B cell (primary cell): ENCODE data around the gene PERCC1. TPM values are rescaled to one million over a fixed set of nuclear protein-coding genes. Genes with fewer than 3 reads are reported as not detected.

Source experiments
- ATAC-seq: fragments of 200-7000 bp; cut with Tn5 transposase; one replicate; pipeline ENCODE4 v1.10.0; 2021; ENCODE audit warnings: low read depth, mild to moderate bottlenecking, moderate number of reproducible peaks, moderate library complexity
- CTCF ChIA-PET: fragments of 350-600 bp; sonication (Branson Sonifier 250); formaldehyde crosslinking; loops from one replicate; lab custom pipeline; 2021; ENCODE audit warnings: antibody characterized with exemption, inconsistent platforms; lab: Charles Lee
- POLR2A ChIA-PET: fragments of 350-600 bp; sonication (Branson Sonifier 250); formaldehyde crosslinking; loops from one replicate; lab custom pipeline; 2021; ENCODE audit warnings: antibody characterized with exemption; lab: Charles Lee
- DNase-seq: peaks from one replicate; pipeline ENCODE4 v3.0.0; 2013
- H2AFZ ChIP-seq: 2 replicates; pipeline ENCODE4 v1.6.1; 2012; ENCODE audit warnings: mild to moderate bottlenecking, low read depth, low read length; ENCODE audit not compliant: insufficient read depth, poor library complexity, severe bottlenecking
- H3K27ac ChIP-seq, 2 donors: 1 replicate in 1 of 2; 2 replicates in 1 of 2; pipeline ENCODE4 v1.5.1; 2012 to 2013; ENCODE audit warnings: low read length in 2 of 2, mild to moderate bottlenecking in 2 of 2, moderate library complexity in 1 of 2
- H3K27me3 ChIP-seq, 4 experiments: fragments of 200-600 bp in 1 of 4; sonication (generic) in 1 of 4; replicated peaks in 1 of 4; 1 replicate in 2 of 4; 2 replicates in 2 of 4; pipeline versions ENCODE4 v1.6.1 to v1.7.0; 2013 to 2016; ENCODE audit warnings: low read length in 3 of 4, mild to moderate bottlenecking in 2 of 4, mixed read lengths in 1 of 4, moderate library complexity in 1 of 4; ENCODE audit not compliant: insufficient read depth in 4 of 4, control insufficient read depth in 3 of 4; ENCODE audit errors: control extremely low read depth in 1 of 4
- H3K36me3 ChIP-seq, 2 experiments: replicated peaks in 1 of 2; 1 replicate in 1 of 2; 2 replicates in 1 of 2; pipeline versions ENCODE4 v1.6.1 to v1.7.1; 2013; ENCODE audit warnings: low read length in 1 of 2; ENCODE audit not compliant: insufficient read depth in 2 of 2, control insufficient read depth in 1 of 2; ENCODE audit errors: control extremely low read depth in 1 of 2, extremely low read depth in 1 of 2
- H3K4me1 ChIP-seq, 2 donors: fragments of 200-600 bp in 1 of 2; sonication (generic) in 1 of 2; 1 replicate in 1 of 2; 2 replicates in 1 of 2; pipeline versions ENCODE4 v1.5.1 to v1.6.1; 2013 to 2017; ENCODE audit warnings: low read length in 2 of 2; ENCODE audit not compliant: control insufficient read depth in 2 of 2, insufficient read depth in 2 of 2
- H3K4me2 ChIP-seq: replicated peaks from 2 replicates; pipeline ENCODE3; 2012; ENCODE audit warnings: mild to moderate bottlenecking, low read depth, low read length; ENCODE audit not compliant: poor library complexity, severe bottlenecking
- H3K4me3 ChIP-seq, 5 experiments: fragments of 200-600 bp in 1 of 5; sonication (generic) in 1 of 5; 1 replicate in 3 of 5; 2 replicates in 2 of 5; pipeline versions ENCODE4 v1.5.1 to v1.7.0; 2011 to 2016; ENCODE audit warnings: low read length in 4 of 5, mild to moderate bottlenecking in 4 of 5, low read depth in 2 of 5, control low read depth in 1 of 5, moderate library complexity in 1 of 5; ENCODE audit not compliant: insufficient read depth in 1 of 5; ENCODE audit errors: control extremely low read depth in 1 of 5, extremely low read depth in 1 of 5
- H3K79me2 ChIP-seq: fragments of 200-600 bp; sonication (generic); one replicate; pipeline ENCODE4 v1.6.0; 2016; ENCODE audit warnings: low read length; ENCODE audit not compliant: control insufficient read depth, insufficient read depth
- H3K9ac ChIP-seq: fragments of 200-600 bp; sonication (generic); 2 replicates; pipeline ENCODE4 v1.6.1; 2017; ENCODE audit warnings: mild to moderate bottlenecking, low read length, moderate library complexity
- H3K9me3 ChIP-seq, 3 donors: one replicate each; pipeline versions ENCODE4 v1.6.1 to v1.7.1; 2013; ENCODE audit warnings: low read length in 2 of 3; ENCODE audit not compliant: control insufficient read depth in 2 of 3, insufficient read depth in 1 of 3; ENCODE audit errors: control extremely low read depth in 1 of 3
- H4K20me1 ChIP-seq: 2 replicates; pipeline ENCODE4 v1.6.0; 2012; ENCODE audit warnings: mild to moderate bottlenecking, low read length; ENCODE audit not compliant: insufficient read depth, control insufficient read depth, poor library complexity, severe bottlenecking
- H3K27ac Mint-ChIP-seq: one replicate; pipeline ENCODE4 v1.8.0; 2021; ENCODE audit warnings: mixed read lengths
- H3K27me3 Mint-ChIP-seq: one replicate; pipeline ENCODE4 v1.8.0; 2021; ENCODE audit warnings: mixed read lengths
- H3K4me1 Mint-ChIP-seq: one replicate; pipeline ENCODE4 v1.8.0; 2021; ENCODE audit warnings: mixed read lengths
- H3K4me3 Mint-ChIP-seq: one replicate; pipeline ENCODE4 v1.8.0; 2021; ENCODE audit warnings: mixed read lengths
- H3K9me3 Mint-ChIP-seq: one replicate; pipeline ENCODE4 v1.8.0; 2022; ENCODE audit warnings: mixed read lengths; ENCODE audit not compliant: insufficient read depth
- EZH2 ChIP-seq: IDR thresholded peaks from 2 replicates; pipeline ENCODE4 v1.6.1; 2012; ENCODE audit warnings: borderline replicate concordance, low read depth, mild to moderate bottlenecking, moderate library complexity, low read length; ENCODE audit not compliant: insufficient read depth, poor library complexity, severe bottlenecking
- WGBS: methylation state at CpG from one replicate; pipeline ENCODE4 v1.1.5; 2013; ENCODE audit warnings: missing lambda C conversion rate; ENCODE audit not compliant: insufficient coverage; 5-methylcytosine and 5-hydroxymethylcytosine counted together
- intact Hi-C: fragments of 100-400 bp; cut with micrococcal nuclease; formaldehyde crosslinking; loops from one replicate; pipeline ENCODE4 v1.10.0; 2022
- polyA plus RNA-seq: library from polyadenylated mRNA; depleted of rRNA; stranded (reverse); fragments of >200 nt; gene quantifications from 2 replicates; pipeline ENCODE4 v1.2.3, GENCODE V29; 2012
- total RNA-seq, 2 donors: library from RNA; stranded (reverse); fragments of 120-200 nt in 1 of 2; gene quantifications; 1 replicate in 1 of 2; 2 replicates in 1 of 2; pipeline versions ENCODE4 v1.2.3 to v1.2.4, GENCODE V29; 2013 to 2022
- TF ChIP-seq, protein P1 (sequence below): fragments of 200-600 bp; IDR thresholded peaks from one replicate; pipeline ENCODE4 v1.8.0; 2022; ENCODE audit warnings: antibody characterized with exemption, mild to moderate bottlenecking

The PERCC1 gene
- total and polyA plus RNA-seq, 2 donors (not counting 1 experiment from before 2014, with no cell fraction given) = 0.46 to 0.64 TPM

DNA sequence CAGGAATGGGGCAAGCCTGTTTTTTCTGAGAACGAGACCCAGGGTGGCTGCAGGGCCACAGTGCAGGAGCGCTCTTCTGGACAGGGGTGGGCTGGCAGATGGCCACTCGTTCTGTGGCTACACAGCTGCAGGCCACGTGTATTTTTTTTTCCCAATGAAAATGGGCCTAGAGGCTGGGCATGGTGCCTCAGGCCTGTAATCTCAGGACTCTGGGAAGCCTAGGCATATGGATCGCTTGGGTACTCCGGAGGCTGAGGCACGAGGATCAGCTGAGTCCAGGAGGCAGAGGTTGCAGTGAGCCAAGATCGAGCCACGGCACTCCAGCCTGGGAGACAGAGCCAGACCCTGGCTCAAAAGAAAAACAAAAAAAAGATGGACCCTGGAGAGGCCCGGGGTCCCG is 23.1 kb upstream of the PERCC1 start:
- TF ChIP-seq, protein P1, sequence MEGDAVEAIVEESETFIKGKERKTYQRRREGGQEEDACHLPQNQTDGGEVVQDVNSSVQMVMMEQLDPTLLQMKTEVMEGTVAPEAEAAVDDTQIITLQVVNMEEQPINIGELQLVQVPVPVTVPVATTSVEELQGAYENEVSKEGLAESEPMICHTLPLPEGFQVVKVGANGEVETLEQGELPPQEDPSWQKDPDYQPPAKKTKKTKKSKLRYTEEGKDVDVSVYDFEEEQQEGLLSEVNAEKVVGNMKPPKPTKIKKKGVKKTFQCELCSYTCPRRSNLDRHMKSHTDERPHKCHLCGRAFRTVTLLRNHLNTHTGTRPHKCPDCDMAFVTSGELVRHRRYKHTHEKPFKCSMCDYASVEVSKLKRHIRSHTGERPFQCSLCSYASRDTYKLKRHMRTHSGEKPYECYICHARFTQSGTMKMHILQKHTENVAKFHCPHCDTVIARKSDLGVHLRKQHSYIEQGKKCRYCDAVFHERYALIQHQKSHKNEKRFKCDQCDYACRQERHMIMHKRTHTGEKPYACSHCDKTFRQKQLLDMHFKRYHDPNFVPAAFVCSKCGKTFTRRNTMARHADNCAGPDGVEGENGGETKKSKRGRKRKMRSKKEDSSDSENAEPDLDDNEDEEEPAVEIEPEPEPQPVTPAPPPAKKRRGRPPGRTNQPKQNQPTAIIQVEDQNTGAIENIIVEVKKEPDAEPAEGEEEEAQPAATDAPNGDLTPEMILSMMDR = no peak
- no peak for TF ChIP-seq EZH2
- Histone ChIP-seq H3K79me2 (peaks cover 99% of the 10 kb centered on the region), H3K9me3 (no peaks in the 10 kb centered on the region), H4K20me1 (peaks cover 98% of the 10 kb centered on the region), H2AFZ (no peak overlapping the region), H3K9ac (peak overlapping the region; percentile 64), H3K4me3 (peak overlapping the region in 4 of 5 experiments; percentile 18 to 57 (median 40)), H3K36me3 (peaks cover 0 to 51% of the 10 kb centered on the region in 2 experiments), H3K4me2 (peak overlapping the region; percentile 98), H3K4me1 (peaks cover 13 to 16% of the 10 kb centered on the region in 2 donors), H3K27ac (peak overlapping the region; percentile 6 to 60), H3K27me3 (no peaks in the 10 kb centered on the region)
- intact Hi-C loops = loop anchor here (10.0 kb wide), 1 partner anchor 53 kb away; the partner anchor contains the start of genes GNPTG and TSR3
- no peak for ATAC-seq
- Mint-ChIP-seq H3K9me3 (no peaks in the 10 kb centered on the region), H3K27me3 (no peaks in the 10 kb centered on the region), H3K4me3 (peak overlapping the region; percentile 83), H3K27ac (peak overlapping the region; percentile 37), H3K4me1 (peaks cover 25% of the 10 kb centered on the region)
- 50% methylated on average over 11 of the region's 11 CpGs for WGBS
- ChIA-PET CTCF (interaction anchor here (0.9 to 2.9 kb wide), 5 partner anchors 12 to 820 kb away, joined by 3 to 16 read pairs (median 3); partner anchors contain the start of genes NUBP2 and SPSB3), POLR2A (interaction anchor here (0.9 to 1.2 kb wide), 4 partner anchors 13 to 73 kb away, joined by 3 to 6 read pairs (median 4); partner anchors contain the start of gene UQCC4)
- DNase-seq = no peak
